C4-2B (cell line): ENCODE results near the gene ZDHHC8.

ENCODE experiments used
- H3K27ac ChIP-seq: fragments of 450-650 bp; 2 replicates; pipeline ENCODE4 v1.5.1; 2017
- CTCF ChIP-seq: fragments of 450-650 bp; conservative IDR thresholded peaks from 2 replicates; pipeline ENCODE4 v1.5.1; 2017; ENCODE audit warnings: mild to moderate bottlenecking
- ZFX ChIP-seq: fragments of 450-650 bp; IDR thresholded peaks from 2 replicates; pipeline ENCODE4 v1.6.1; 2017

The ZDHHC8 gene

GRCh38 chr22:20086763-20087162 lies 44.8 kb upstream of the ZDHHC8 start:
- no peak for TF ChIP-seq ZFX
- TF ChIP-seq CTCF, result no peak
- H3K27ac ChIP-seq, result no peak overlapping the region

GRCh38 chr22:20087319-20088262 lies 44.0 kb upstream of the ZDHHC8 start:
- no peak for TF ChIP-seq ZFX
- TF ChIP-seq CTCF, result no peak

GRCh38 chr22:20088263-20088648 lies 43.3 kb upstream of the ZDHHC8 start:
- TF ChIP-seq CTCF (no peak), ZFX (no peak)
- H3K27ac ChIP-seq, result no peak overlapping the region

More at GRCh38 chr22:20087319-20088262, 44.0 kb upstream of the ZDHHC8 start:
- no peak overlapping the region for H3K27ac ChIP-seq

GRCh38 chr22:20089226-20089976 lies 42.2 kb upstream of the ZDHHC8 start:
- no peak overlapping the region for H3K27ac ChIP-seq
- TF ChIP-seq ZFX (no peak), CTCF (no peak)

- TF ChIP-seq ZFX (no peak), CTCF (no peak)
- no peak overlapping the region for H3K27ac ChIP-seq
Measured at GRCh38 chr22:20089977-20090729, 41.5 kb upstream of the ZDHHC8 start.

- no peak overlapping the region for H3K27ac ChIP-seq
- TF ChIP-seq CTCF (no peak), ZFX (no peak)
Measured at GRCh38 chr22:20090730-20091240, 40.8 kb upstream of the ZDHHC8 start.
